HAP-1 (cell line): Measurements from ENCODE around the gene ANK3.
A peak's percentile ranks its signal among the peaks of the same experiment; 100 is the strongest.

ENCODE experiments used
- DNase-seq, 2 experiments: peaks; one replicate each; pipeline ENCODE4 v3.0.0-alpha.2; 2016 to 2020; ENCODE audit warnings: low spot score in 2 of 2
- H3K27me3 ChIP-seq: fragments of 250-450 bp; sonication (Bioruptor Pico); 2 replicates; pipeline ENCODE4 v1.5.1; 2020; ENCODE audit warnings: low read depth, mild to moderate bottlenecking, moderate library complexity
- H3K36me3 ChIP-seq: fragments of 250-450 bp; sonication (Bioruptor Pico); replicated peaks from 2 replicates; pipeline ENCODE4 v1.5.1; 2020; ENCODE audit warnings: mild to moderate bottlenecking
- H3K4me1 ChIP-seq: fragments of 250-450 bp; sonication (Bioruptor Pico); 2 replicates; pipeline ENCODE4 v1.5.1; 2020; ENCODE audit warnings: mild to moderate bottlenecking
- H3K4me3 ChIP-seq: fragments of 250-450 bp; sonication (Bioruptor Pico); 2 replicates; pipeline ENCODE4 v1.5.1; 2020; ENCODE audit warnings: mild to moderate bottlenecking, moderate library complexity
- H3K9me3 ChIP-seq: fragments of 250-450 bp; sonication (Bioruptor Pico); 2 replicates; pipeline ENCODE4 v1.5.1; 2020; ENCODE audit warnings: mild to moderate bottlenecking, moderate library complexity
- in situ Hi-C: fragments of 300-500 bp; cut with MboI; formaldehyde crosslinking; loops from 3 replicates; pipeline ENCODE4 v1.14.3; 2020; ENCODE audit warnings: low sequenced_read_pairs, inconsistent platforms, mixed read lengths

Gene ANK3

DNA sequence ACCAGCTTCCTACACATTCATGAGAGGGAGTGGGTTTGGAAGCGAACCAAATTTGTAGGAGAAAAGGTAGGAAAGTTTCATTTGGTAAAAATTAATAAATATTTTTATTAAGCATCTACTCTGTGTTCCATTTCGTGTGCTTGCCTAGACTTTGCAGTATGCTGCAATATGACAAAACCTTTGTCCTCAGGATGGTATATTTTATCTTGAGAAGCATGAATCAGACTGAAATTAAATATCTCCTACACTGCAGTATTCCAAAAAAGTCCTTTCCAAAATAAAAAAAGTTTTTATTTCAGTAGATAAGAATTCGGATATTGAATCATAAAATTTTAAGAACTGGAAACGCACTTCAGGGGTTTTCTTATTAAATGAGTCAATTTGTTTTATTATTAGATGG, 47.7 kb downstream of the ANK3 start:
- H3K27me3 ChIP-seq, result peaks cover 45% of the 10 kb centered on the region
- no peaks in the 10 kb centered on the region for H3K36me3 ChIP-seq
- H3K4me3 ChIP-seq, result no peak overlapping the region
- no peaks in the 10 kb centered on the region; the same call in 1 of the 2 replicates for H3K9me3 ChIP-seq
- in situ Hi-C loops, result no loop called here
- DNase-seq, result no peak
- H3K4me1 ChIP-seq, result peaks cover 11% of the 10 kb centered on the region

DNA sequence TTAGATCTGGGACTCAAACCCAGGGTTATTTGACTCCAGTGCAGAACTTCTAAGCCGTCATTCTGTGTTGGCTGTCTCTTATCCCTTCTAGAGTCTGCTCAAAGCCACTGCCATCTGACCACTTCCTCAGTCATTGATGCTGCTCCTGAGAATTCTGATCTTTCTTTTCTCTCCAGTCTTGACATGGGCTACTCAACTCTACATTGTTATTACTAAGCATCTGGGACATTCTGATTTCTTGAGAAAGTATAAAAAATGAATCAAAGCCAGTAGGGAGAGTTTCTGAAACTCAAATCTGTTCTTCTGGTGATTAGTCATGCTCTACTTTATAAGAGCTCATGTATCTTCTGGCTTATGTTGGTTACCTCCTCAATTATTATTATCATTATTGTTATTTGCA, 48.7 kb downstream of the ANK3 start:
- Histone ChIP-seq H3K36me3 (no peaks in the 10 kb centered on the region), H3K4me1 (peaks cover 11% of the 10 kb centered on the region)
- in situ Hi-C loops, result no loop called here

DNA sequence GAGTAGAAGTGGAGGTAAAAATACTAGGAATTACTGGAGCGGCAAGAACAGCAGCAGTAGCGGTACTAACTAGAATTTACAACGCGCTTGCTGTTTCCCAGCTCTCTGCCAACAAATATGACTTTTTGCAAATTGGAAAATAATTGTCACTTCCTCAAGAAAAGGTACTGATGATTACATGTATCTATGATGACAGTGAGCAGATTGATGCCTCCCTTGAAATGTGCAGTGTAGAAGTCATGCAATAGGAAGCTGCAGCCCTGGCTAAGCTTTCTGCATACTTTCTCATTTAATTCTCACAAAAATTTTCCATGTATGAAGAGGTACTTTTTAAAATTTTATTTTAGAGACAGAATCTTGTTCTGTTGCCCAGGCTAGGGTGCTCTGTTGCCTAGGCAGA, 49.9 kb downstream of the ANK3 start:
- in situ Hi-C loops, result no loop called here
- no peaks in the 10 kb centered on the region; the same call in 1 of the 2 replicates for H3K9me3 ChIP-seq
- H3K4me1 ChIP-seq, result peaks cover 11% of the 10 kb centered on the region
- DNase-seq, result no peak
- H3K4me3 ChIP-seq, result no peak overlapping the region
- H3K27me3 ChIP-seq, result peaks cover 48% of the 10 kb centered on the region
- no peaks in the 10 kb centered on the region for H3K36me3 ChIP-seq

More for the DNA sequence above, 48.7 kb downstream of the ANK3 start:
- DNase-seq, result no peak
- Histone ChIP-seq H3K27me3 (peaks cover 49% of the 10 kb centered on the region), H3K9me3 (no peaks in the 10 kb centered on the region; the same call in 1 of the 2 replicates), H3K4me3 (no peak overlapping the region)

DNA sequence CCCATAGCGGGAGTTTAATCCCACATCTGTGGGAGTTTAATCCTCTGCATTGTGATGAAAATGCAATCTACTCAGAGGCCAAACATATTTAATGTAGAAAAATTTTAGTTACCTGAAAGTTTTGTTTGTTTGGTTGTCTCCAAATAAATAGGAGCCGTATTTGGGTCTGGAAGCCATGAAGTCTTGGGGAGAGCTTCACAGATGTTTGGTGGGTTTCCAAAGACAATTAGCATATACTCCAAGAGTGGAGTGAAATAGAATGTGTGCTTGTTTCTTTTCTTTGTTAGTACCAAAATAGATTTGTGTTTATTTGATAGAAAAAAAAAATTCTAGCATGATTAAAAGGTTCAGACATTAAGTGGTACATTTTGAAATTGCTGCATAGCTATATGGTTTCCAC, 50.9 kb downstream of the ANK3 start:
- in situ Hi-C loops, result no loop called here
- Histone ChIP-seq H3K4me1 (peaks cover 11% of the 10 kb centered on the region), H3K9me3 (no peaks in the 10 kb centered on the region), H3K27me3 (peaks cover 43% of the 10 kb centered on the region), H3K4me3 (no peak overlapping the region), H3K36me3 (no peaks in the 10 kb centered on the region)
- DNase-seq, result peak; percentile 23 to 81

DNA sequence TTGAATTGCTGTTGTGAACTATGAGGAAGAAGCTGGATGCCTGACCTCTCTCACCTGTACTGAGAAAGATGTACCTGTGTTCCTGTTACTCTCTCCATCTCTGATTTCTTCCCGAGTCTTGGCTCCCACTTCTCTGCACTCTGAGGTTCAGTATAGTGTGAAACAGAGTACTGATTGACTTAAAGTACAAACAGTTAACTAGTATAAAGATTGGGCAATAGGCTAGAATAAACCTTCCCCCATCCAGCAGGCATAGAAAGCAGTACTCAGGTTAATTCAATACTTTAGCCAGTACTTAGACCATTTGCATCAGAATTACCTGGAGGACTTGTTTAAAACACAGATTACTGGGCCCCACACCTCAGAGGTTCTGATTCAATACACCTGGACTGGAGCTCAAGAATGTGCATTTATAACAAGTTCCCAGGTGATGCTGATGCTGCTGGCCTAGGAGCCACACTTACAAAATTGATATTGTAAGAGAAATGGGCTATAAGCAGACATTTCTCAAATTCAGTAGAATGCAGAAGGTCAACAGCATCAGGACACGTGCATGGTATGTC, 51.6 kb downstream of the ANK3 start:
- H3K4me1 ChIP-seq, result peaks cover 11% of the 10 kb centered on the region
- in situ Hi-C loops, result no loop called here
- H3K9me3 ChIP-seq, result no peaks in the 10 kb centered on the region
- no peak overlapping the region for H3K4me3 ChIP-seq
- H3K36me3 ChIP-seq, result no peaks in the 10 kb centered on the region
- peaks cover 39% of the 10 kb centered on the region for H3K27me3 ChIP-seq
- DNase-seq, result no peak

DNA sequence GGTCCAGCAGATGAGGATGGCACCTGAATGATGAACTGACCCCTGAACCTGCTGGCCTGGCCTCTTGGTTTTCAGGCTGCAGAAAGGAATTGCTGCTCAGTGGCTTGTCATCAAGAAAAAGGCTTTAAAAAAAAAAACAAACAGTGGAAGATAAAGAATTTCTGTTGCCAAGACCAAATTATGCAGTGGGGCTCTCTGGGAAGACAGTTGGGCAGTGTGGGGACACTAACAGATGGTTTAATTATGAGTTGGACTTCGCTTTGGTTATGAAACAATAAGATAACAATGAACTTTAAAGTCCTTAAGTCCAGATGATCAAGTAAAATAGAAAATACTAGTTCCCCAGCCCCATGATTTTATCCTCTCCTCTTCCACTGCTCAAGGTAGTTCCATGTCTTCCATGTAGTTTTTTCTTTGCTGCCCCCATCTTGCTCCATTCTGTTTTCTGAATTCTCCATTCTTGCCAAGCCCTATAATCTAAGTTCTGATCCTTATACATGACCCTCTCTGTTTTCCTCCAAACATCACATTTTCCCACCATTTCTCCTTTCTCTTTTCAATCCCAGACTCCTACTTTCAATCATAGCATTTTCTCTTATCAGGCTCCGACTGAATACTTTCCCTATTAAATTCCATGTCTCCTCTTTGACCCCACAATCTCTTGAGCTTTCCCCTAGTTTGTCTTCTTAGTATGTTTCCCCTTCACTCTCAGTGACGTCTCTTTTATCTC, 52.6 kb downstream of the ANK3 start:
- no peaks in the 10 kb centered on the region for H3K36me3 ChIP-seq
- no peak overlapping the region for H3K4me3 ChIP-seq
- no peak for DNase-seq
- H3K4me1 ChIP-seq, result peaks cover 11% of the 10 kb centered on the region
- H3K27me3 ChIP-seq, result peaks cover 32% of the 10 kb centered on the region
- no peaks in the 10 kb centered on the region for H3K9me3 ChIP-seq
- in situ Hi-C loops, result no loop called here

DNA sequence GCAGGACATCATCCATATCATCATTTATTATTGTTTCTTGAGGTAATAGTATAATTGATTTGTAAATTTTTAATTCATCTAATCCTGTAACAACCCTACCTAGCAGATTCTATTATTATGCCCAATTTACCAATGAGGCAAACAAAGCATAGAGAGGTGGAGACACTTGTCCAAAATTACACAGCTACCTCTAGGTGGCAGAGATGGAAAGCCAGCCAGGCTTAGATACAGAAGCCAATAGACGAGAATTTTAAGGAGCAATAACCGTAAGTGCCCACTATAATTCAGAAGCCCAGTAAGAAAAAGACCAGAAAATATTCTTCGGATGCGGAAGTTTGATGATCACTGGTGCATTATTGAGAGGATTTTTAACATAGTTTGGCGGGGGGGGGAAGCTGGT, 54.0 kb downstream of the ANK3 start:
- no peaks in the 10 kb centered on the region for H3K36me3 ChIP-seq
- H3K9me3 ChIP-seq, result no peaks in the 10 kb centered on the region
- no peak overlapping the region for H3K4me3 ChIP-seq
- H3K27me3 ChIP-seq, result peaks cover 29% of the 10 kb centered on the region
- in situ Hi-C loops, result no loop called here
- peaks cover 11% of the 10 kb centered on the region for H3K4me1 ChIP-seq
- no peak for DNase-seq

DNA sequence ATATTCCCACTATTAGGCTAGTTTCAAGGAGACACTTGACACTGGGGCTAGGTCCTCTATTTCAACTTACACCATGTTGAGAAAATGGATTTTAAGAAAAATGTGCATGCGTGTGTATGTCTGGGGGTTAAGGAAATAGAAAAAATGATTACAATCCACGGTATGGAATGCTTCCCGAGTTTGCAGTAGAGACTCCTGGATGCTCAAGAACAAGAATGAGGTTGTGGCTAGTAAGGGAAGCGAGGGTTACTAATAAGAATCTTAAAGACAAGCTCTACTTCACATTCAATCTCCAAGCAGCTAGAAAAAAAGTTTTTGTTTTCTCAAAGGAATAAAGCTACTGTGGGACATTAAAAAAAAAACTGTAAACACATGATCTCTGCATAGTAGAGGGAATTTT, 54.7 kb downstream of the ANK3 start:
- no peaks in the 10 kb centered on the region for H3K36me3 ChIP-seq
- H3K9me3 ChIP-seq, result no peaks in the 10 kb centered on the region
- H3K4me1 ChIP-seq, result peaks cover 11% of the 10 kb centered on the region
- no peak overlapping the region for H3K4me3 ChIP-seq
- H3K27me3 ChIP-seq, result peaks cover 29% of the 10 kb centered on the region
- in situ Hi-C loops, result no loop called here
- DNase-seq, result no peak

DNA sequence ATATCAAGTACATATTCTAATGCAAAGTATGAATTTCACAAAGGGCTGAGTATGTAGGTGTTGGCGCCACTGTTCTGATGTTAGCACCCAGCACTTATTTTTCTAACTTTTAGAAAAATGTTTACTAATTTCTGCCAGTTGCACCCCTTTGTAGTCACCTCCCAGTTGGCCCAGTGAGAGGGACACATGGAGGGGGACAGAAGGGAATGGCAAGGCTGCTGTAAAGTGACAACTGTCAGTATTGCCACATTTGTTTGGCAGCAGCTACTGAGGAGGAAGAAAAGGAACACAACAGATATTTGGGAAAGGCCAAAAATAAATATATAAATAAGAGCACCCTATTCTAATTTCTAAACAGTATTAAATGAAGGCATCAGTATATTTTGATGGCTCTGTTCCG, 57.3 kb downstream of the ANK3 start:
- Histone ChIP-seq H3K27me3 (peaks cover 19% of the 10 kb centered on the region), H3K36me3 (no peaks in the 10 kb centered on the region), H3K4me3 (no peak overlapping the region), H3K9me3 (0 out of 2 replicates have a peak, but pooled peaks cover 2% of the 10 kb centered on the region), H3K4me1 (no peaks in the 10 kb centered on the region)
- in situ Hi-C loops, result no loop called here
- DNase-seq, result no peak

DNA sequence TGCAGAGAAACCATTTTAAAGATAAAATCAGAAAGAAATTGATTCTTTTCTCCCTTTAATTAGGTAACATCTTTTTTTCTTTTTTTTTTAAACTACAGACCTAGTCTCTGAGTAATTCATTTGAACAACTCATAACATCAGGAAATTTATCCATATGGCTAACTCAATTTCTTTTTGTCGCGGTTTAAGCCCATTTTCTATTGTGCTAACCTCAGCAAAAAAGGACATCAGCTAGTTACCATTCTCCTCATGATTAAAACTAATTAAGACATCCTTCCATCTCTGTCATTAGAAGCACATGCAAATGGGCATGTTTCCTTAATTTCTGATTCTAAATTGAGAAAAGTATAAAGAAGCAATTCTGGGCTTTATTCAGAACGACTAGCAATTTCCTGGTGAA, 57.8 kb downstream of the ANK3 start:
- Histone ChIP-seq H3K4me1 (no peaks in the 10 kb centered on the region), H3K4me3 (no peak overlapping the region), H3K36me3 (no peaks in the 10 kb centered on the region), H3K9me3 (0 out of 2 replicates have a peak, but pooled peaks cover 2% of the 10 kb centered on the region), H3K27me3 (peaks cover 15% of the 10 kb centered on the region)
- in situ Hi-C loops, result no loop called here
- DNase-seq, result no peak

DNA sequence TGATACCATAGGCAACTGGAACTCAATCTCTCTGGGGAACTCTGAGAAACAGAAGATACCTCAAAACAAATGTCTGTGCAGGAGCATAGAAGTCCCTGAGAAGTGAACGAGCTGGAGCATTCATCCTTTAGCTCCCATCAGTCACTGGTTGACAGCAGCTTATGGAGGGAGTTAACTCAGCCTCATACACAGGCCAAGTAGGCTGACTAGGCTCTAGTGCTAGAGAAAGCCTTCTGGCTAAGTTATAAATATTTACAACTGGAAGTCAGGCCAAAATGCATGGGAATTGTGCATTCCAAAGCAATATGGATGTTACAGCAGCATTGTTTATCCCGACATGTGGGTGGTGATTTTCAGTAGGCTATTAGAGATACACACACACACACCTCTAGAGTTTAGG, 66.5 kb downstream of the ANK3 start:
- Histone ChIP-seq H3K36me3 (no peaks in the 10 kb centered on the region), H3K9me3 (no peaks in the 10 kb centered on the region), H3K4me3 (no peak overlapping the region), H3K4me1 (no peaks in the 10 kb centered on the region), H3K27me3 (peaks cover 11% of the 10 kb centered on the region)
- DNase-seq, result no peak
- in situ Hi-C loops, result no loop called here

DNA sequence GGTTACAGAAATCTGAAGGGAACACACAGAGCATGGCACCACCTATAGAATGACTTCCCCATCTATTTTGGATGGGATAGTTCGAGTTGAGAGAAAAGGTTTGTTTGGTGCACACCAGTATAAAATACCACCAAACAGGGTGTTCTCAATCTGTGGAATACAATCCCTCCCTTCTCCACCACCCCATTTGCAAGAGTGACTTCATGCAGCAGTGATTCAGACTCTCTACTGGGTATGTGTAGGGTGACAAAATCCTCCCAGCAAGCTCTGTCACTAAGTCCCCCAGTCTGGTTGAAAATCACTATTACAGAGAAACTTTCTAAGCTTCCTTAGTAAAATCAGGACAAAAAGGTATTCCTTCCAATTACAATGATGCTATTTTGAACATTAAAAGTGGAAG, 69.0 kb downstream of the ANK3 start:
- in situ Hi-C loops, result no loop called here
- no peaks in the 10 kb centered on the region for H3K36me3 ChIP-seq
- H3K27me3 ChIP-seq, result peaks cover 11% of the 10 kb centered on the region
- H3K4me3 ChIP-seq, result no peak overlapping the region
- no peaks in the 10 kb centered on the region for H3K4me1 ChIP-seq
- no peaks in the 10 kb centered on the region for H3K9me3 ChIP-seq
- DNase-seq, result no peak

DNA sequence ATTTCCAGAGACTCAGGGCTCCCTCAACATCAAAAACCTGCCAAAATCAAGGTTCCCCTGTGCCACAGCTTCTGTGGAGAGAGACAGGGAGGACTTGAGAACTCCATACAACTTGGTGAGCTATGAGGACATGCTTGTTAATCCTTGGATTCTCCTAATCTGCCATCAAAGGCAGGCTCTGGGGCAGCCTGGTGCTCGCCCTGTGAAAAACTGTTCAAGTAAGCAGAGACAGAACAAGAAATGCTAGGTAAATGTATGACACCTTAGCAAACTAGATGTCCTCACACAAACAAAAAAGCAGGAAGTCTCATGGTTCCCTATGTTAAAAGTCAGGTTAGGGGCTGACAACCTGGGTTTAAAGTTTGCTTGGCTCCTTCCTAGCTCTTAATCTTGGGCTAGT, 73.6 kb downstream of the ANK3 start:
- in situ Hi-C loops, result no loop called here
- Histone ChIP-seq H3K4me1 (peaks cover 13% of the 10 kb centered on the region), H3K4me3 (no peak overlapping the region), H3K9me3 (no peaks in the 10 kb centered on the region), H3K36me3 (no peaks in the 10 kb centered on the region), H3K27me3 (no peaks in the 10 kb centered on the region)
- DNase-seq, result no peak

DNA sequence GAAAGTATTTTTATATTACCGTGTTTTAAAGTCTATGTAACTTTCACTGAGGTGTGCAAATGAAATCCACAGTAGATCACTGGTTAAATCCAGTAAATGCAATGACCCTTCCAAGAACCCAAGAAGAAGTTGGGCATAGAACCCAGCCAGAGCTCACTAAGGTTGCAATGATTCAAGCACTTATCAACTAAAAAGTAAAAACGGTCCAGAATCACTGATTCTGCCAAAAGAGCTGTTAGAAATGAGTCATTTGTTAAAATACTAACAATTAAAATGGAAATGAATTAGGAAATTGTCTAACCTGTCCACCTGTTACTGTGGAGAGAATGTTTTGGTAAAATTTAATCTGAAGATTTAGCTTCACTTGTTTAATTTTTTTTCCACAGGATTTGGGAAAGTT, 74.4 kb downstream of the ANK3 start:
- Histone ChIP-seq H3K9me3 (no peaks in the 10 kb centered on the region), H3K4me3 (no peak overlapping the region), H3K36me3 (no peaks in the 10 kb centered on the region), H3K27me3 (no peaks in the 10 kb centered on the region), H3K4me1 (peaks cover 15% of the 10 kb centered on the region)
- in situ Hi-C loops, result no loop called here
- no peak for DNase-seq
